Duodenal mucosa (tissue), 2 donors: ENCODE results near the gene PPT2.

Experiments used
- H3K27ac ChIP-seq: one replicate; pipeline ENCODE4 v1.7.0; 2013; ENCODE audit warnings: low read depth, low read length
- H3K27me3 ChIP-seq, 2 donors: one replicate each; pipeline ENCODE4 v1.7.0; 2013; ENCODE audit warnings: low read length in 2 of 2, control low read depth in 1 of 2; ENCODE audit not compliant: insufficient read depth in 2 of 2, control insufficient read depth in 1 of 2
- H3K36me3 ChIP-seq, 2 donors: one replicate each; pipeline ENCODE4 v1.7.0; 2013; ENCODE audit warnings: low read length in 2 of 2, control low read depth in 1 of 2; ENCODE audit not compliant: insufficient read depth in 2 of 2, control insufficient read depth in 1 of 2
- H3K4me1 ChIP-seq, 2 donors: one replicate each; pipeline ENCODE4 v1.7.0; 2013; ENCODE audit warnings: low read length in 2 of 2, control low read depth in 1 of 2; ENCODE audit not compliant: insufficient read depth in 2 of 2, control insufficient read depth in 1 of 2
- H3K4me3 ChIP-seq, 2 donors: one replicate each; pipeline ENCODE4 v1.7.0; 2013; ENCODE audit warnings: low read length in 2 of 2, low read depth in 1 of 2
- H3K9ac ChIP-seq, 2 donors: one replicate each; pipeline ENCODE4 v1.7.0; 2013; ENCODE audit warnings: low read length in 2 of 2, low read depth in 1 of 2
- H3K9me3 ChIP-seq, 2 donors: one replicate each; pipeline ENCODE4 v1.7.0; 2013; ENCODE audit warnings: low read length in 2 of 2, control low read depth in 1 of 2; ENCODE audit not compliant: control insufficient read depth in 1 of 2

PPT2 gene

DNA sequence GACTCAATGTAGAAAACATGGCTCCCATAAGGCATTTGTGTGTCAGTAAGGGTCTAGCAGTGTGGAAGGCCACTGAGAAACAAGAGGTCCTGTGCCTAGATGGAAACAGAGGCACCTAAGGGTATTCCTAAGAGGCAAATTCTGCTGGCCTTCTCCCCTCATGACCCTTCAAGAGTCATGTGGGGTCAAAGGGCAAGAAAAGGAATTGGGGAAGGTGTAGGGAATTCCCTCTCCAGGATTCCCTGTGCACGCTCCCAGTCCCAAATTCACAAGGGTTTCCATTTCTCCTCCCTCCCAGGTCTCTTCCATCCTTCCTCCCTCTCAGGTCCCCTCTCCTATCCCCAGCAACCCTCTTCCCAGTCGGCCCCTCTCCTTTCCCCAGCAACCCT, 21.4 kb downstream of the PPT2 start:
- Histone ChIP-seq H3K27ac (no peak overlapping the region), H3K27me3 (no peaks in the 10 kb centered on the region), H3K4me1 (peaks cover 46 to 51% of the 10 kb centered on the region in 2 donors), H3K4me3 (peak overlapping the region; percentile 85 to 91), H3K9ac (peak overlapping the region; percentile 84 to 98), H3K9me3 (no peaks in the 10 kb centered on the region), H3K36me3 (peaks cover 7 to 17% of the 10 kb centered on the region in 2 donors)

DNA sequence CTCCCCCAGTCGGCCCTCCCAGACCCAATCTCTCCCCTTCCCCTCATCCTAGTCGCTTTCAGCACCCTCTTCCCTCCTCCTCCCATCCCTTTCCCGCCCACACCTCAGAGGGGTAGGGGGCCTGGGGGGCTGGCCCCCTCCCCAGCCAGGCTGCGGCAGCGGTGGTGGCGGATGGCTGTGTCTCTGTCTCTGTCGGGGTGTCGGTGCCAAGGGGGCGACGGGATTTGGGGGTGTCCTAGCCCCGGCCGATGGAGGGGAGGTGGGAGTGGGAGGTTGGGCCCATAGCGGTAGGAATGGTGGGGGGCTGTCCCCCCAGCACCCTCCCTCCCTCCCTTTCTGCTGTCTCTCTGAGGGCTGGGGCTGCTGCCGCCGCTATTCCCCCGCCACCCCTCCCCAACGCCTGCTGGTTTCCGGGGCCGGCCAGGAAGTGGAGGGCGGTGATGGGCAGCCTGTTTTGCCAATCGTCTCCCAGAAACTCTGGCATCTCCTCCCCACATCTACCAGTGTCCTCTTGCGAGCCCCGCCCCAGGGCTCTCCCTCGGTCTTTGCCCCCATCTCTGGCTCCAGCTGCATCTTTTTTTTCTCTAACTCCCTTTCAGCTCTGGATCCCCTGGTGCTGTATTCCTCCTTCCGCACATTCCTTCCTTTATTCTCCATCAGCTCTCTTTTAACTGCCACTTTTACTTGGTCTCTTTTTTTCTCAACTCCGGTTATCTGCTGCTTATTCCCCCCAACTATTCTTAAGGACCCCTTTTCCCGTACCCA, 22.0 kb downstream of the PPT2 start, which contains the start of gene AGPAT1:
Gene AGPAT1, minus strand, starts transcription at position 374 of the 765 bp plus-strand sequence. CDS start 4,588 bp downstream, outside the sequence.
- H3K36me3 ChIP-seq = peaks cover 3 to 14% of the 10 kb centered on the region in 2 donors
- peak within 1 kb of the TSS; percentile 94 for H3K27ac ChIP-seq
- no peaks in the 10 kb centered on the region for H3K9me3 ChIP-seq
- no peaks in the 10 kb centered on the region for H3K27me3 ChIP-seq
- peaks cover 46 to 51% of the 10 kb centered on the region in 2 donors for H3K4me1 ChIP-seq
- peak within 1 kb of the TSS; percentile 85 to 91 for H3K4me3 ChIP-seq
- H3K9ac ChIP-seq = peak within 1 kb of the TSS; percentile 84 to 98

DNA sequence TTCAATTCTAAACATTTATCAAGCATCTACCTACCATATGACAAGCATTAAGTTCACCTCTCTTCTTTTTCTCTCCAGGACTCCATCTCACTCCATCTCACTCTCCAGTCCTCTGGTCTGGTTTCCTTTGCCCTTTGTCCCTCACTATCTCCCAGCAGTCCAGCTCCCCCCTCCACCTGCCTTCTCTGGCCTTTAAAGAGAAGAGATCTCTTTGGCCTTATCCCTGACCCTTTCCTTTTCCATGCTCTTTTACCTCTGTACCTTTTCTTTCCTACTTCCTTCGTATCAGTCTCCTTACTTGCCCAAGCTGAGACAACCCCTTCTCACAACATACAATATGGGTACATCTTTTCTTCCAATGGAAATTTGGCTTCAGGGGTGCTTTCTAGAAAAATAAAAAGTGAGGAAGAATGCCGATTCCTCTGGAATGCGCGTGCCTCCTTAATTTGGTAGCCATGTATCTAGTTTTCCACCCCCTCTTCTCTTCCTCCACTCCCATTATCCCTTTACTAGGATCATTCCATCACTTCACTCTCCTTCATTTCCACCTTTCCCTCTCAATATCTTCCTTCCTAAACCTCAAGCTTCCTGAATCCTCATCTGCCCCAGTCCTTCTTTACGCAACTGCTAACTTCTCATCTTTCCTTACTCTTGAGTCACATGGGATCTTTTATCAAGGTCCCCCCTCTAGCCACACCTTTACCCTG, 22.7 kb downstream of the PPT2 start:
- H3K9ac ChIP-seq = peak overlapping the region; percentile 80 to 84
- H3K27ac ChIP-seq = peak overlapping the region; percentile 94

DNA sequence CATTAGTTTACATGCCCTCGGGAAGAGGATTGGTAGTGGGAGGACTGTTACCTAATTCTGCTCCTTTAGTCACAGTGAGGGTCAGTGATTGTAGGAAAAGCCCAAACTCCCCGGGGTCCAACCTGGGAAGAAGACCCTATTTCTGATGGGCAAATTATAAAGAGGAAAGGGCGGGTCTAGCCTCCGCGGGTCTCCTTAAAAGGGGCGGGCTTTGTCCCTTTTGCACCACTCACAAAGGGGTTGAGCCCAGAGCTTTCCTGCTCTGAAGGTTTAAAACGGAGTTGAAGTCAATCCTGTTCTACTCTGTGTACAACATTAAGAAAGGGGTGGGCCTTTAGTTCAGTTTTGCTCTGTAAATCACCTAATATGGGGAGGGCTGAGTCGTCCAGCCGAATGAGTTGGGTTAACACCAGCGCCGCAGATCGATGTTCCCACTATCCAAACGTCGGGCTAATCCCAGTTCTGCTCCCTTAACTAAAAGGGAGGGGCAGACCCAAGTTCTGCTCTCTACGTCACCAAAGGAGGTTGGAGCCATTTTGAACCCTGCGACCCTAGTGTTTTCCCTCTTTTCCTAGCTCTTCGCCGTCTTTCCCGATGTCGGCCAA, 23.3 kb downstream of the PPT2 start:
- no peaks in the 10 kb centered on the region for H3K9me3 ChIP-seq
- peak overlapping the region; percentile 94 for H3K27ac ChIP-seq
- peaks cover 8 to 14% of the 10 kb centered on the region in 2 donors for H3K36me3 ChIP-seq
- no peaks in the 10 kb centered on the region for H3K27me3 ChIP-seq
- peak overlapping the region; percentile 80 to 84 for H3K9ac ChIP-seq
- H3K4me3 ChIP-seq = peak overlapping the region; percentile 78 to 85
- H3K4me1 ChIP-seq = peaks cover 51 to 59% of the 10 kb centered on the region in 2 donors

More for the DNA sequence above, 22.7 kb downstream of the PPT2 start:
- Histone ChIP-seq H3K36me3 (peaks cover 8 to 13% of the 10 kb centered on the region in 2 donors), H3K27me3 (no peaks in the 10 kb centered on the region), H3K9me3 (no peaks in the 10 kb centered on the region), H3K4me3 (peak overlapping the region; percentile 78 to 85), H3K4me1 (peaks cover 51 to 55% of the 10 kb centered on the region in 2 donors)

DNA sequence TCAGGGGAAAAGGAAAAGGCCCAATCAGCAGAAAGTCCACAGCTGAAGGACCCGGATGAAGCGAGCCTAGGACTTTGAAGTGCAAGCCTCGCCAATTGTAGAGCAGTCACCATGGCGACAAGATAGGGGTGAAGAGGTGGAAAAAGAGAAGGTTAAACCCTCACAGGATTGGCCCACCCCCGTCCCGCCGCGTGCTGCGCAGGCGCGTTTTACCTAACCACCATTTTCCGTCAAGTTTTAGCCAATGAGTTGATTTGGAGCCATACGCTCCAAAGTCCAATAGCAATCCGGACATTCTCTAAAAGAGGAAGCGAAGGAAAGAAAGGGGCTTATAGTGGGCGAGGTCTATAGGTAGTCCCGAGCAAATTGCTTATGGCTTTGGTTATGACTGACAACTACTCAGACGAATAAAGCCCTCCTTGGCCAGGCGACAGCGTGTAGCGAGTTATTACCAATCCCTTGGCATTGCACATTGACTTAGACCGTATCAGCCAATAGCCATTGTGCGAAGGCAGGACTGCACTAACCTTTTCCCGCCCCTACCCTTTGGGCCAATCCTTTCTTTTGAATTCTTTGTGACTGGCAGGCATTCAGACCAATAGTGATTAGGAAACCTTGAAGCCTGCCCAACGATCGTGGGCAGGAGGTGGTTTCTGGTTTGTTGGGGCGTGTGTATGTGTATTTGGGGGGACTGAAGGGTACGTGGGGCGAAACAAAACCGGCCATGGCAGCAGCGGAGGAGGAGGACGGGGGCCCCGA, 24.0 kb downstream of the PPT2 start, which contains the start of gene RNF5:
Gene RNF5, plus strand, starts transcription at position 618 of the 759 bp plus-strand sequence. Its CDS starts 107 bp downstream, at position 725.
- H3K36me3 ChIP-seq = peaks cover 8 to 21% of the 10 kb centered on the region in 2 donors
- H3K4me1 ChIP-seq = peaks cover 47 to 57% of the 10 kb centered on the region in 2 donors
- H3K4me3 ChIP-seq = peak within 1 kb of the TSS; percentile 85 to 98
- peak within 1 kb of the TSS; percentile 94 for H3K27ac ChIP-seq
- H3K9ac ChIP-seq = peak within 1 kb of the TSS; percentile 84 to 95
- no peaks in the 10 kb centered on the region for H3K27me3 ChIP-seq
- H3K9me3 ChIP-seq = no peaks in the 10 kb centered on the region

DNA sequence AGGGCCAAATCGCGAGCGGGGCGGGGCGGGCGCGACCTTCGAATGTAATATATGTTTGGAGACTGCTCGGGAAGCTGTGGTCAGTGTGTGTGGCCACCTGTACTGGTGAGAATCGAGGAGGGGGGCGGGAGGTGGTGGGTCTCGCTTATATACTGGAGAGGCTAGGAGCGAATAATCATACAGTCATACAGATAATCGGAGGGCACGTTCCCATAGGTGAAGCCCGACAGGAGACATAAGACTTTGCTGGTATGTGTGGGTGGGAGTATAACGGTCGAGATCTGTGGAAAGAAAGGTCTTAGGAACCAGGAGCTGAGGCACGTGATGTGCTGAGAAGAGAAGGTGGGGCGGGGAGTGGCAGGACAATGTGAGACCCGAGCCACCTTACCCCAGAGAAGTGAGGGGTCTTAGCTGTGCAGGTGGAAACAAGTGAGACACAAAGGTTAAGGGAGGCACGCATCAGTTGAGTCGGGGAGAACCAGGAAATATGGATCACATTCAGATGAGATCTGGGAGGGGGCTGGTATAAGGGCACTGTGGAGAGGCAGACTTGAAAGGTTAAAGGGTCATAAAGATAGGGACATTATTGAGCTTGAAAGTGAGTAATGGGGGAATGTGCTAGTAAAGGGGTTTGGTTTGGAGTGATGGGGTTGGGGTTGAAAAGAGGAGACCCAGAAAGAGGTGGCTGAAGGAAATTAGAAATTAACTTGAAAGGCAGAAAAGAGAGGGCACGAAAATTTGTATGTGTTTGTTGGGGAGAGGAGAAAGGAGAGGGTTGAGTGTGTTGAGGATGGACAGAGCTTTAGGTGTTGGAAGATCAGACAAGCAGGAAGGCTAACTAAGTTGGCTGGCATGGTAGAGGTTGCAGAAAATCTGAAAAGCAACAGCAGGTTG, 24.9 kb downstream of the PPT2 start:
- Histone ChIP-seq H3K9ac (peak overlapping the region; percentile 81 to 95), H3K27me3 (no peaks in the 10 kb centered on the region), H3K27ac (peak overlapping the region; percentile 94)

DNA sequence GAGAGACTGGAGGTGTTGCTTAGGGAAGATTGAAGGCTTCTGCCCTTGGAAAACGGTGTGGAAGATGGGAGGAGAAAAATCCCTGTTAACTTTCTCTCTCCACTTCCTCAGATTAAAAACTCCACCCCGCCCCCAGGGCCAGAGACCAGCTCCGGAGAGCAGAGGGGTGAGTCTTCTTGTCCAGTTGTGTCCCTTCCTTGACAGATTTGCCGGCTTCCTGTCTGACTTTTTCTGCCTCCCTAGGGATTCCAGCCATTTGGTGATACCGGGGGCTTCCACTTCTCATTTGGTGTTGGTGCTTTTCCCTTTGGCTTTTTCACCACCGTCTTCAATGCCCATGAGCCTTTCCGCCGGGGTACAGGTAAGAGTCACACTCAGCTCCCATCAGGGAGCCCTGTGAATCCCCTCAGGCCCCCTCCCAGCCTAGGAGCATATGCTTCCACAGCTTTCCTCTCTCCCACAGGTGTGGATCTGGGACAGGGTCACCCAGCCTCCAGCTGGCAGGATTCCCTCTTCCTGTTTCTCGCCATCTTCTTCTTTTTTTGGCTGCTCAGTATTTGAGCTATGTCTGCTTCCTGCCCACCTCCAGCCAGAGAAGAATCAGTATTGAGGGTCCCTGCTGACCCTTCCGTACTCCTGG, 25.9 kb downstream of the PPT2 start:
- Histone ChIP-seq H3K9ac (peak overlapping the region; percentile 81 to 95), H3K36me3 (peaks cover 11 to 29% of the 10 kb centered on the region in 2 donors), H3K4me1 (peaks cover 35 to 45% of the 10 kb centered on the region in 2 donors), H3K27ac (no peak overlapping the region), H3K27me3 (no peaks in the 10 kb centered on the region), H3K4me3 (peak overlapping the region; percentile 85 to 98), H3K9me3 (no peaks in the 10 kb centered on the region)

More for the DNA sequence above, 24.9 kb downstream of the PPT2 start:
- no peaks in the 10 kb centered on the region for H3K9me3 ChIP-seq
- H3K4me3 ChIP-seq = peak overlapping the region; percentile 85 to 98
- peaks cover 8 to 29% of the 10 kb centered on the region in 2 donors for H3K36me3 ChIP-seq
- peaks cover 43 to 53% of the 10 kb centered on the region in 2 donors for H3K4me1 ChIP-seq

DNA sequence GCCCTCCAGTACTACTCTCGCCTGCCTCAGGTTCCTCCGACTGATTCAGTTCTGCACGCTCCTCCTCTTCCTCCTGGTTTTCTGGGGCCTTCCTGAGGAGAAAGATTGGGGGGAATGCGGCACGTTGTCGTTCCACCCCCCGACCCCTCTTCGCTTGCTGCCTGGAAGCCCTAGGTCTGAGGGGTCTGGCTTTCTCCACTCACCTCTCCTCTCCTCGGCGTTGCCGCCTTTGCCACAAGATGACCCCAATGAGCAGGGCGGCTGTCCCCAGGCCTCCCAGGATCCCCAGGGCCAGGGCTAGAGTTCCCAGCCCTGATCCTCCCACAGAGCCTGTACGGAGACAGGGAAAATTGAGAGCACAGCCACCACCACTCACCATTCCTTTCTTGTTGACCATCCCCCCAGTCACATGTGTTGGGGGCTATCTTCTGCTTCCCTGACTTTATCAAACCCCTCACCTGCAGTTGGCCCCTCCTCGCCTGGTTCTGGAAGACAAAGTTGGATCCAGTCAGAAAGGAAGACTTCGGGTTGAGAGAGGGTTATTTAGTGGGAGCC, 27.3 kb downstream of the PPT2 start:
- Histone ChIP-seq H3K27ac (no peak overlapping the region), H3K9ac (no peak overlapping the region), H3K9me3 (no peaks in the 10 kb centered on the region), H3K4me3 (no peak overlapping the region), H3K27me3 (no peaks in the 10 kb centered on the region), H3K4me1 (peaks cover 29 to 36% of the 10 kb centered on the region in 2 donors), H3K36me3 (peaks cover 11 to 29% of the 10 kb centered on the region in 2 donors)
